Natural killer cell (primary cell): ENCODE data around the gene MACO1. TPM values are rescaled to one million over a fixed set of nuclear protein-coding genes. Genes with fewer than 3 reads are reported as not detected.

ENCODE experiments used
- ATAC-seq, 3 donors: fragments of 150-1000 bp in 2 of 3; fragments of 200-7000 bp in 1 of 3; cut with Tn5 transposase; 1 replicate in 1 of 3; 2 replicates in 2 of 3; pipeline ENCODE4 v1.10.0; 2021; ENCODE audit warnings: mild to moderate bottlenecking in 2 of 3, moderate library complexity in 2 of 3
- DNase-seq, 2 donors: peaks; one replicate each; pipeline versions ENCODE4 v3.0.0 to v3.0.0-alpha.2; 2013 to 2021; ENCODE audit warnings: mixed read lengths in 1 of 2
- H3K27ac ChIP-seq: one replicate; pipeline ENCODE4 v1.5.1; 2013; ENCODE audit warnings: mild to moderate bottlenecking, low read length
- H3K27me3 ChIP-seq: one replicate; pipeline ENCODE4 v1.6.1; 2013; ENCODE audit warnings: low read length; ENCODE audit not compliant: control insufficient read depth, insufficient read depth
- H3K36me3 ChIP-seq: one replicate; pipeline ENCODE4 v1.6.1; 2013; ENCODE audit warnings: low read length; ENCODE audit not compliant: control insufficient read depth, insufficient read depth
- H3K4me1 ChIP-seq: one replicate; pipeline ENCODE4 v1.6.1; 2013; ENCODE audit warnings: low read length; ENCODE audit not compliant: control insufficient read depth, insufficient read depth
- H3K4me3 ChIP-seq: one replicate; pipeline ENCODE4 v1.5.1; 2013; ENCODE audit warnings: low read length
- H3K9me3 ChIP-seq: one replicate; pipeline ENCODE4 v1.6.1; 2013; ENCODE audit warnings: low read length; ENCODE audit not compliant: control insufficient read depth, insufficient read depth
- H3K27ac Mint-ChIP-seq, 2 donors: one replicate each; pipeline ENCODE4 v1.8.0; 2022; ENCODE audit warnings: mild to moderate bottlenecking in 2 of 2, mixed read lengths in 2 of 2, moderate library complexity in 1 of 2
- H3K27me3 Mint-ChIP-seq, 2 donors: one replicate each; pipeline ENCODE4 v1.8.0; 2022; ENCODE audit warnings: low read depth in 2 of 2, mixed read lengths in 2 of 2
- H3K36me3 Mint-ChIP-seq: one replicate; pipeline ENCODE4 v1.8.0; 2022; ENCODE audit warnings: mixed read lengths
- H3K4me1 Mint-ChIP-seq, 2 donors: one replicate each; pipeline ENCODE4 v1.8.0; 2022; ENCODE audit warnings: mixed read lengths in 2 of 2
- H3K4me3 Mint-ChIP-seq: one replicate; pipeline ENCODE4 v1.8.0; 2022; ENCODE audit warnings: mild to moderate bottlenecking, moderate library complexity, mixed read lengths
- H3K9me3 Mint-ChIP-seq, 2 donors: one replicate each; pipeline ENCODE4 v1.8.0; 2022; ENCODE audit warnings: mixed read lengths in 2 of 2
- WGBS: methylation state at CpG from one replicate; pipeline ENCODE4 v1.1.7; 2013; ENCODE audit warnings: missing lambda C conversion rate; ENCODE audit not compliant: insufficient coverage; 5-methylcytosine and 5-hydroxymethylcytosine counted together
- intact Hi-C: fragments of 100-400 bp; cut with micrococcal nuclease; formaldehyde crosslinking; loops from one replicate; pipeline ENCODE4 v1.14.2; 2022
- total RNA-seq, 4 donors: library from RNA; stranded (reverse); fragments of 120-200 nt in 1 of 4; gene quantifications; one replicate each; pipeline versions ENCODE4 v1.2.3 to v1.2.4, GENCODE V29; 2013 to 2022
- TF ChIP-seq, protein P1 (sequence below): fragments of 200-600 bp; IDR thresholded peaks from one replicate; pipeline ENCODE4 v1.8.0; 2022; ENCODE audit warnings: antibody characterized with exemption

Gene MACO1
- total RNA-seq, 3 donors from 2014 or later (not counting 1 experiment from before 2014, with no cell fraction given): 15.9 to 19.6 (median 16.9) TPM

DNA sequence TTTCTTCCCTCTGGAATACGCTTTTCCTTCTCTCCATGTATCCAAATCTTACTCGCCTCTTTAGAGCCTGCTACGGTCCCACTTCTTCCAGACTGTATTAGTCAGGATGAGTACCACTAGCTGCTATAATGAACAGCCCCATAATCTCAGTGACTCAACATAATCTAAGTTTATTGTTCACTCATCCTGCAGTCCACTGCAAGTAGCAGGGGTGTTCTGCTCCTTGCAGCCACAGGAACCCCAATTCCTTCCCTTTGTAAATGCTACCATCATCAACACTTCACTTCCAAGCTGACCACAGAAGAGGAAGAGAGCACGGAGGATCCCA lies 94.6 kb downstream of the MACO1 start:
- Mint-ChIP-seq H3K4me3 (no peak overlapping the region), H3K27ac (no peak overlapping the region), H3K36me3 (no peaks in the 10 kb centered on the region), H3K4me1 (peaks cover 0 to 5% of the 10 kb centered on the region in 2 donors), H3K9me3 (no peaks in the 10 kb centered on the region), H3K27me3 (peaks cover 0 to 3% of the 10 kb centered on the region in 2 donors)
- ATAC-seq (no peak), DNase-seq (no peak)
- H3K9me3 ChIP-seq: no peaks in the 10 kb centered on the region
- H3K36me3 ChIP-seq: no peaks in the 10 kb centered on the region
- WGBS: 75% methylated on average over 4 of the region's 4 CpGs
- intact Hi-C loops: no loop called here
- H3K4me1 ChIP-seq: no peaks in the 10 kb centered on the region
- H3K4me3 ChIP-seq: no peak overlapping the region
- TF ChIP-seq, protein P1, sequence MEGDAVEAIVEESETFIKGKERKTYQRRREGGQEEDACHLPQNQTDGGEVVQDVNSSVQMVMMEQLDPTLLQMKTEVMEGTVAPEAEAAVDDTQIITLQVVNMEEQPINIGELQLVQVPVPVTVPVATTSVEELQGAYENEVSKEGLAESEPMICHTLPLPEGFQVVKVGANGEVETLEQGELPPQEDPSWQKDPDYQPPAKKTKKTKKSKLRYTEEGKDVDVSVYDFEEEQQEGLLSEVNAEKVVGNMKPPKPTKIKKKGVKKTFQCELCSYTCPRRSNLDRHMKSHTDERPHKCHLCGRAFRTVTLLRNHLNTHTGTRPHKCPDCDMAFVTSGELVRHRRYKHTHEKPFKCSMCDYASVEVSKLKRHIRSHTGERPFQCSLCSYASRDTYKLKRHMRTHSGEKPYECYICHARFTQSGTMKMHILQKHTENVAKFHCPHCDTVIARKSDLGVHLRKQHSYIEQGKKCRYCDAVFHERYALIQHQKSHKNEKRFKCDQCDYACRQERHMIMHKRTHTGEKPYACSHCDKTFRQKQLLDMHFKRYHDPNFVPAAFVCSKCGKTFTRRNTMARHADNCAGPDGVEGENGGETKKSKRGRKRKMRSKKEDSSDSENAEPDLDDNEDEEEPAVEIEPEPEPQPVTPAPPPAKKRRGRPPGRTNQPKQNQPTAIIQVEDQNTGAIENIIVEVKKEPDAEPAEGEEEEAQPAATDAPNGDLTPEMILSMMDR: no peak
- no peaks in the 10 kb centered on the region for H3K27me3 ChIP-seq
- H3K27ac ChIP-seq: no peak overlapping the region

GRCh38 chr1:25526753-25527152 lies 96.1 kb downstream of the MACO1 start:
- Mint-ChIP-seq H3K9me3 (no peaks in the 10 kb centered on the region), H3K36me3 (no peaks in the 10 kb centered on the region), H3K27ac (no peak overlapping the region), H3K27me3 (peaks cover 0 to 3% of the 10 kb centered on the region in 2 donors), H3K4me3 (no peak overlapping the region), H3K4me1 (no peaks in the 10 kb centered on the region)
- no peak overlapping the region for H3K27ac ChIP-seq
- no peak overlapping the region for H3K4me3 ChIP-seq
- TF ChIP-seq, protein P1: no peak
- intact Hi-C loops: no loop called here
- H3K4me1 ChIP-seq: no peaks in the 10 kb centered on the region
- ATAC-seq: no peak
- no peaks in the 10 kb centered on the region for H3K9me3 ChIP-seq
- WGBS: 93% methylated on average over 2 of the region's 2 CpGs
- no peak for DNase-seq
- no peaks in the 10 kb centered on the region for H3K36me3 ChIP-seq
- H3K27me3 ChIP-seq: no peaks in the 10 kb centered on the region

DNA sequence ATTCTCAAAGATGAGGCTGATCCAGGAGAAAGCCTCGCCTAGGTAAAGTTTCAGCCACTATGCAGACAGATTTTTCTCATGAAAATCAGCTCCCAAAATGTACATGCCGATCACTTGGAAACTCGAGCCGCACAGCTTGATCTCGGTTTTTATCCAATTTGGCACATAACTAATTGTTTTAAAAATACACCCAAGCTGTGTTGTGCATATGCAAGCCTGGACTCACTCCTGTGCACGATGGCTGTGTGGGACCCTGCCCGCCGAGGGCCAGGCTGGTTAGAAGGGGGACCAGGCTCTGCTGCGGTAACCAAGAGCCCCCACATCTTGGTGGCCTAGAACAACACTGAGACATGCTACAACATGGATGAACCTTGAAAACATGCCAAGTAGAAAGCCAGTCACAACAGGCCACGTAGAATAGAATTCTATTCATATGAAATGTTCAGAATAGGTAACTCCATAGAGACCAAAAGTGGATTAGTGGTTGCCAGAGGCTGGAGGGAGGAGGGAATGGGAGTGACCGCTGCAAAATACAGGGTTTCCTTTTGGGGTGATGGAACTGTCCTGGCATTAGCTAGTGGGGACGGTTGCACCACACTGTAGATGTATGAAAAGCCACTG lies 96.6 kb downstream of the MACO1 start:
- TF ChIP-seq, protein P1: no peak
- intact Hi-C loops: no loop called here
- Mint-ChIP-seq H3K4me3 (no peak overlapping the region), H3K4me1 (no peaks in the 10 kb centered on the region), H3K9me3 (no peaks in the 10 kb centered on the region), H3K36me3 (no peaks in the 10 kb centered on the region), H3K27me3 (peaks cover 0 to 3% of the 10 kb centered on the region in 2 donors), H3K27ac (no peak overlapping the region)
- Histone ChIP-seq H3K4me1 (no peaks in the 10 kb centered on the region), H3K36me3 (no peaks in the 10 kb centered on the region), H3K27ac (no peak overlapping the region), H3K27me3 (no peaks in the 10 kb centered on the region), H3K4me3 (no peak overlapping the region), H3K9me3 (no peaks in the 10 kb centered on the region)
- DNase-seq: no peak
- ATAC-seq: no peak
- 91% methylated on average over 11 of the region's 12 CpGs for WGBS

DNA sequence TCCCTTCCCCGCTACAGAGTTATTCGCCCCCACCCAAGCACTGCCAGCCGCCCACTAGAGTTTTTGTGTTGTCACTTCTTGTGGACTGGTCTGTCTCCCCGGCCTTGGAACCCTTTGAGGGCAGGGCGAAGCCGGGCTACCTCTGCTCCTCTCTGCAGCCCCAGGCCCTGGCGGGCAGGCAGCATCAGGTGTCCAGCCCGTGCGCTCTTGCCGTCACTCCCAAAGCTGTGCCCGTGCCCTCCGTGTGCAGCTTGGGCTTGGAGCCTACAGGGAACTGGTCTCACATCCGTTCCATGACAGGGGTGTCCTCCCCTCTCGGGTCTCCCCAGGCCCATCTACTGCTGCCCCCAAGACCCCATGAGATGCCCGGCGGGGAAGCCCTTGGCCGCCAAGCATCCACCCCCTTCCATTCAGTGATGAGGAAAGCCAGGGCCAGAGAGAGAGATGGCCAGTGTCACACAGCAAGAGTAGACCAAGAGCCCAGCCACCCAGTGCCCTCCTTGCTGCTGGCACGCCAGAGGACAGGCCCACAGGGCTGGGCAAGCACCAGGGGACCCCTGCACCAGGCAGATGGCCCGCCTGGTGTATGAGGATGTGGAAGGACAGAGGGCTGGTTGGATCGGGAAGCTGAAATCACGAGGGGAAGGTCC lies 97.4 kb downstream of the MACO1 start:
- Histone ChIP-seq H3K36me3 (no peaks in the 10 kb centered on the region), H3K9me3 (no peaks in the 10 kb centered on the region), H3K4me1 (no peaks in the 10 kb centered on the region), H3K27me3 (no peaks in the 10 kb centered on the region), H3K4me3 (no peak overlapping the region), H3K27ac (no peak overlapping the region)
- no peak overlapping the region for H3K27ac Mint-ChIP-seq
- DNase-seq (no peak), ATAC-seq (no peak)
- H3K4me1 Mint-ChIP-seq: no peaks in the 10 kb centered on the region
- H3K4me3 Mint-ChIP-seq: no peak overlapping the region
- H3K9me3 Mint-ChIP-seq: no peaks in the 10 kb centered on the region
- 96% methylated on average over 21 of the region's 21 CpGs for WGBS
- H3K36me3 Mint-ChIP-seq: no peaks in the 10 kb centered on the region
- intact Hi-C loops: no loop called here
- TF ChIP-seq, protein P1: no peak
- H3K27me3 Mint-ChIP-seq: peaks cover 0 to 3% of the 10 kb centered on the region in 2 donors
